Activated CD8-positive, alpha-beta memory T cell treated with anti-CD3 and anti-CD28 coated beads, Interleukin-2, amount 50 U/mL, for 24 hours (primary cell): Measurements from ENCODE around the gene LBHD2.
A peak's percentile ranks its signal among the peaks of the same experiment; 100 is the strongest.

Experiments
- DNase-seq: peaks from one replicate; pipeline ENCODE4 v3.0.0-alpha.2; 2020; ENCODE audit errors: extremely low read depth

LBHD2 gene

DNA sequence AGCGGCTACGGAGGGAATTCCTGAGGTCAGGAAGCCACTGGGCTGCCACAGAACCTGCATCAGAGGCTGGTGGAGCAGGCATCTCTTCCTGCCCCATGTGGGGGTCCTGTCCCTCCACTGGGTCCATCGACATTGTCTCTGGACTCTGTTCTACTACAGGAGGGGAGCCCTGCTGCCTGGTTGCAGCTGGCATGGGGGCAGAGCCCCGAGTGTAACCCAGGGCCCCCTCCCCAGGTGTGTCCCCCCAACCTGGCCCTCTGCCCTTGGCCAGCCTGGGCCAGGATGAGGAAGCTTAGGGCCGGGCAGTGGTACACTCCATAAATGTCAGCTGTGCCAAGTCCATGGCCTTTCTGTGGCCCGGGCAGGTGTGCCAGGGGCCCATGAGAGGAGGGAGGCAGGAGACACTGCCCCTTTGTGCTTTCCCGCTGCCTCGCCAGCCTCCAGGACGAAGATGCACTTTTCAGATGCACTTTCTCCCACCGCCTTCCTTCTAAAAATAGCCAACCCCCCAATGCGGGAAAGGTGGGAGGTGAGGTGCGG, 6.5 kb downstream of the LBHD2 start:
- no peak for DNase-seq

DNA sequence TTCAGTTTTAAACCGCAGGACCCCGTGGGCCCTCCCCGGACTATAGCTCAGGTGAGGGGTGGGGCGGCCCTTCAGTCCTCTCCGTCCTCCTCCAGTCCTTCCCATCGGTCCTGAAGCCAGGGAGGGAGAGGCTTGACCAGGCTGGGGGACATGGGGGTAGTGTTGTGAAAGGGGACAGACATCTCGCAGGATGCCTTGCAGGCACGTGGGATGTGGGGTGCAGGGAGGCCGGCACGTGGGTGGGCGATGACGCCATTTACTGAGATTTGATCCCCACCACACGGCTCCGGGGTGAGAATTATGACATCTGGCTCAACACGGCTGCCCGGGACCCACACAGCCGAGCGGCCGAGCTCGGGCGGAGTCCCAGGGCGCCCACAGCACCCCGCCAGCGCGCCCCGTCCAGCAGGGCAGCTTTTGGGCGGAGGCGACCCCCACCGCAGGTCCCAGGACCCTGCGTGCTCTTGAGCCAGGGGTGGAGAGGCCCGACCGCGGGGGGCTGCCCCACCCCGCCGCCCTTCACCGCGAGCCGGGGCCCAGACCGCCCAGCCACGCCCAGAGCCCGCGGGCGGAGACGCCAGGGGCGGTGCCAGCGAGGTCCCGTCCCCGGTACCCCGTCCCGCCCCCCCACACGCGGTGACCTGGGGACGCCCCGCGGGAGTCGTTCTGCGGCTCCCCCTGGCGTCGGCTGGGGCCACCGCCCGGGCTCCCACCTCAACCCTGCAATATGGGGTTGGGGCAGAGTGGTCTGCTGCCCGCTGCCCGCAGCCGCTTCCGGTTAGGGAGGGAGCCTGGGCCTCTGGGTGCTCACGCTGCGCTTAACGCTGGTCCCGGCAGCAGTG, 7.3 kb downstream of the LBHD2 start:
- DNase-seq: peak; percentile 50

DNA sequence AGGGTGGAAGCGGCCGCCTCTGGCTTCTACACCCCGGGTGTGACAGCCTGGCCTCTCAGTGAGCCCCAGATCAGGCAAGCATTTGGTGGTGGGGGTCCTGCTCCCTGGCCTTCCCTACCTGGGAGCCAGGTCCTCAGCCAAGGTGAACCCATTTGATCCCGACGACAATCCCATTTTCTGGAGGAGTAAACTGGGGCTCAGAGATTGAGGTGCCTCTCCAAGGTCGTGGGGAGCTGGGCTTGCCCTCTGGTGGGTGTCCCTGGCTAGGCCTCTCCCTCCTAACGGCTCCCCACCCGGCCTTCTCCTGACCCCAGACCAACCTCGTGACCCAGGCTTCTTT, 7.8 kb downstream of the LBHD2 start:
- DNase-seq: no peak

DNA sequence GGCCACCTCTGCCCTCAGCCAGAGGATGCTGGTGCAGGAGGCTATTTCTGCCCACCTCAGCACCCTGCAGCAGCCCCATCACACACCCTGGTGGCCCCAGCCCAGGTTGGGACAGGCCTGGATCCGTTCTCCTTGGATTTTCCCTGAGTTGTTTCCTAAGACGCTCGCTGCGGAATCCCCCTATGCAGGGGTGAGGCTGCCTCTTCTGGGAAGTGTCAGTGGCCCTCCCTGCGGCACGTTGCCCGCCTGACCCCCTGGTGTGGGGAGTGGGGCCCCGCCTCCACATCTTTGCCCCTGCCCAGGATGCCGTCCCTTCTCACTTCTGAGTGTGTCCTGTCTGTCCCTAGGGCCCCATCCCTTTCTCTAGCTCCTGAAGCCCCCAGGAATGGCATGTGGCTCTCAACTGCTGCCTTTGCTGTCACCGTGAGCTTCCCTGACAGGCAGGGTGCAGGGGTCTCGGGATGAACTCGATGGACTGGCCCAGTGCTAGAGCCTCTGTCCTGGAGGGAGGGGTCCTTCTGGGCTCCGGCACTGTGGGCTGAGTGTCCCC, 9.9 kb downstream of the LBHD2 start:
- DNase-seq: no peak

DNA sequence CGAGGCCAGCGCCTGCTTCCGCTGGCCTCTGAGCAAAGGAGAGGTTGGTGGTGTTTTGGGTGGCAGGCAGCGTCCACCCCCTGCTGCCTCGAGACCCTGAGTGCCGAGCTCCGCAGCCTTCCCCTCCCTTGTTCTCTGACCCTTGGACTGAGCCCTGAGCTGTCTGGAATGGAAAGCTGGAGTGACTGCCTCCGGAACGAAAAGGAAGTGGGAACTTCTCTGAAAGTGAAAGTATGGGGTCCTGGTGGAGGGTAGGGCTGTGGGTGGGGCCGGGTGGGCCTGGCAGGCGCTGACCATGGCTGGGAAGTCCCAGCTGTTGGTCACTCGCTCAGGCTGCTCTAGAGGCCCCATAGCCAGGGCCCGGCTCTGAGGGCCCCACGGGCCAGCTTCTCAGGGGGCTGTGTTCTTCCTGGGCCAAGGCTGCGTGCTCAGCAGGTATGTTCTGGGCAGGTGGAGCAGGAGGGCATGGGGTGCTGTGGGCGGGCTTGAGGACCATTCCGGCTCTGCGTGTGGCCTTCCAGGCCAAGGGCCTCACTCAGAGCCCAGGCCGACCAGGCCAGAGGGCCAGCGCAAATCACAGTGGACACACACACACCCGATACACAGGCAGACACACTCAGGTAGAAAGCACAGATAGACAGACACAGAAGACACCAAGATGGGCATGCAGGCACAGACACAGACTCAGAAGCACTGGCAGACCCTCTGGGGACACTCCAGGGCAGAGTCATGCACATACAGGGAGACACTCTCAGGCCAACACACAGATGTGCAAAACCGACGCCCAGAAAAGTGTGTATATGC, 10.6 kb downstream of the LBHD2 start, which contains the start of gene EXOC3L4:
Gene EXOC3L4, plus strand, starts transcription at position 320 of the 804 bp plus-strand sequence. CDS start 5,495 bp downstream, outside the sequence.
- DNase-seq: no peak

DNA sequence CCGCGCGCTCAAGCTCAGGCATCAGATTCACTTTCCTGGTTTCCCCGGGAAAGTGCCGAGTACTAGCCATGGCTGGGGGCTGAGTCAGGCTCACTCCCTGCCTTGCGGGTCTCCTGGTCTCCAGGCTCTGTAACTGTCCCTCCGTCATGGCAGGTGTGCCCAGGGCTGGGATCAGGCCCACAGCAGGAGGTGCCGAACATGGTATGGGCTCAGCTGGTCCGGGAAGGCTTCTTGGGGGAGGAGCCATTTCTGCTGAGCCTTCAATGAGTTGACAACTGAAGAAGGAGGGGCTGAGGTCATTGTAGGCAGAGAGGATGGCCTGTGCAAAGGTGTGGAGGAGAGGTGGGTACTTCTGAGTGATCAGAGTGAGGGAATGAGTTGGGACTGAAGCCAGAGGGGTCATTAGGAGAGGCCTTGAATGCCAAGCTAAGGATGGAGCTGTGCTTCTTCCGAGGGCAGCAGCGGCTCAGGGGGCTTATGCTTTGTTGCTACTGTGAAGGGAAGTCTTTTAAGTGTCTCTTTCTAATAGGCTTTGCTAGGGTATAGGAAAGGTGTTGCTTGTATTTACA, 11.3 kb downstream of the LBHD2 start:
- no peak for DNase-seq

DNA sequence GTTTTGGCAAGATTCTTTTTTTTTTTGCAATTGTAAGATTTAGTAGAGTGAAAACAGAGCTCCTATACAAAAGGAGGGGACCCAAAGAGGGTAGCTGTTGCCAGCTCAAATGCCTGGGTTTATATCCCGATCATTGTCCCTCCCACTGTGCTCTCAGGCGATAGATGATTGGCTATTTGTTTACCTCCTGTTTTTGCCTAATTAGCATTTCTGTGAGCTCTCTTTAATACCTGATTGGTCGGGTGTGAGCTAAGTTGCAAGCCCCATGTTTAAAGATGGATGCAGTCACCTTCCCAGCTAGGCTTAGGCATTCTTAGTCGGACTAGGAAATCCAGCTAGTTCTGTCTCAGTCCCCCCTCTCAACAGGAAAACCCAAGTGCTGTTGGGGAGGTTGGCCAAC, 12.4 kb downstream of the LBHD2 start:
- DNase-seq: no peak

DNA sequence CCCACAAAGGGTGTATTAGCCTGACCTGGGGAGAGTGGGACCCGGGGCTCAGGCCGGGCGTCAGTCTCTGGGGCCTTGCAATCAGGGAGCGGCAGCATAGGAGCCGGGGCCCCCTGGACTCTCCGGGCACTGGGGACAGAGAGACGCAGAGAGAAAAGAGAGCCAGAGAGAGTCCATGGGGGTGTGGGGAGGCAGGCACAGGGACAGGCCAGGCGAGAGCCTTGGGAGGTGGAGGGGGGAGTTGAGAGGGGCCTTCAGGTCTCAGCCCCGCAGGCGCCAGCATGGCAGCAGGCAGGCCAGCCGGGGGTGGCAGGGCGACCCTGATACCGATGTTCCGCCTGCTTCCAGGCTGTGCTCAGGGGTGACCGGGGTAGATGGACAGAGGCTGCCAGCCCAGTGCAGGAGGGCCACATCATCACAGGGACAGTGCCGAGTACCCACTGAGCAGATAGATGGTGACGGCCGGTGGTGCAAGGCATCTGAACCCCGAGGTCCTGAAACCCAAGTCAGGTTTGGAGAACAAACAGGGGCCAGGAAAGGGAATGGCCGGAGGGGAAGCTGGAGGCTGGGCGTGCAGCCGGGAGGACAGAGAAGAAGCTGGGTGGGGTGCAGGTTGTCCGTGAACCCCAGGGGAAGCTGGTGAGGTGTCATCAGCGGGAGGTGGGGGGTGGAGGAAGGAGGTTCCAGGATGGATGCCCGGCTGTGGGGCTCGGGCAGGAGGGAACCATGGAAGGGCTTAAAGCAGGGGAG, 13.4 kb downstream of the LBHD2 start:
- no peak for DNase-seq

DNA sequence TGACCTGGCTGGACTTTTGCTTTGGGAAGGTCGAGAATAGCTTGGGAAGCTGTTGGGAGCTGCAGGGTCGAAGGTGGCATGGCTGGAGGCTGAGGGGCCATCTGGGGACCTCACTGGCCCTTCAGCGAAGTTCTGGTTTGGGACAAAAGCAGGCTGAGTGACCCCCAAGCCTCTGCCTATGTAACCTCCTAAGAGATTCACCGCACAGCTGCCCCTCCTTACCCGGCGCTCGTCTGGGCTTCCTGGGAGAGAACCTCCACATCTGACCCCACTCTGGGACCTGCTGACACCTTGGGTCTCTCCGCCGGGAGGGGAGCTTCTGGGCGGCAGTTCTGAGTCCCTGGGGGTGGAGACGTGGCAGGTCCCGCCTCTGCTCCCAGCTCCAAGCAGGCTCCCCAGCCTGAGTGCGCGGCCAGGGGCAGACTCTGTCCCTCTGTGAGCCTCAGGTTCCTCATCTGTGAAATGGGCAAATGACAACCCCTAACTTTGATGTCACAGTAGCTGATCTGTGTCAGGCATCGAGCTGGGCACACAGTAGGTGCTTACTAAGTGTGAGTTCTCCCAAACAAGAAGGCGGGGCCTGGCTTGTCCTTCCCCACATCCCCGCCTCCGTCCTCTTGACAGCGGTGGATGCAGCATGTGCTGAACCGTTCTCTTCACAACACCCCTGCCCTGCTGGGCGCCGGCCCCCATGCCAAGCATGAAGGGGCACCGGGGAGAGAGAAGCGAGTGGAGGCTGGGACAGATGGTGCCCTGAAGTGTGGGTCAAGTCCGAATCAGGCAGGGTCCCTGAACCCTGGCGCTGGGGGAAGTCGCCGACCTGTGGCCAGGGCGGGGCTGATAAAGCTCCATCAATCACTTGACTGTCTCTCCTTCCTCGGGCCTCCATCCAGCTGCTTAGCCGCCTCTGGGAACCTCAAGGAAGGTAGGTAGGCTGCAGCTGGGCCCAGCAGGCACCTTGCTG, 14.3 kb downstream of the LBHD2 start:
- DNase-seq: no peak

DNA sequence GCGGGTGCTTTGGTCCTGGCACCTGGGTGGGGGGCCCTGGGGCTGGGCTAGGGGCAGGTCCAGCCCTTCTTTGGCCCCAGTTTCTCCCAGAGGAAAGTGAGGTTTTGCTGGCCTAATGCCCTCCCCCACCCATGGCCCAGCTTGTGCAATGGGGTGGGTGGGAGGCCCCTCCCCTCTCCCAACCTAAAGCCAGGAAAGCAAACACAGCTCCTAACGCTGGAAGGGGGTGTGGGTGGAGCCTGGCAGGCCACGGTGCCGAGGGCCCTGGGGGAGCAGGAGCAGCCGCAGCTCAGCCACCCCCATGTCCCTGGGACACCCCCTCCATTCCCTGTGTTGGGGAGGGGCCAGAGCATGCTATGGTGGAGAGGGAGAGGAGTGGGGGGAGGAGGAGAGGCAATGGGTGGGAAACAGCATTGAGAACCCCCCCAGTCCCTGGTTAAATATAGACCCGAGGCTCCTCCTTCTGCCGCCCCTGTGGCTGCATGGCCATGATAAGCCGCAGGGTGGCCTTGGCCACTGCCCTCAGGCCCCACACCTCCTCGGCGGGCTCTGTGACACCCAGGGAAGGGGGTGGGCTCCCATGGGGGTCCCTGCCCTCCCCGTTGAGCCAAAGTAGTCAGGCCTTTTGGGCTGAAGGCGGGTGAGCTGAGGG, 15.2 kb downstream of the LBHD2 start:
- no peak for DNase-seq

DNA sequence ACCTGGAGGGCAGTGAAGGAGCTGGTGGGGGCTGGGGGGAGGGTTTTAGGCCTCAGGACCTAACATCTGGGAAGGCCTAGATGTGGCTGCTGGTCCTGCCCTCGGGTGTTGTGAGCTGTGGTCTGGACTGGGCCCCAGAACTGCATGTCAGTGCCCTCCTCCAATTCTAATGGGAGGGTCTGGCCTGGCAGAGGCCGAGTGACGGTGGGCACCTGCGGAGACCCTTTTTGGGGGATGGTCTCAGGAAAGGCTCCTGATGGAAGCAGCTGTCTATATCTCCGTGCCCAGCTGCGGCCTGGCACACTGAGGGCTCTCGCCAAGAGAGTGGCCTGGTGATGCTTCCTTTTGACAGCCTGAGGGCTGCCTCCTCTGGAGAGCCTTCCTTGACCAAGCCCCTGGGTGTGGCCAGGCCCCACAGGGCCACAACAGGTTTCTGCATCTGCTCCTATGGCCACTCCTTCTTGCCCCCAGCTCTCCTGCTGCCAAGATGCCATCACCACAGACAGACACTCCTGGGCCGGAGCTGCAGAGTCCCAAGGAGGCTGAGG, 15.8 kb downstream of the LBHD2 start:
- DNase-seq: no peak

DNA sequence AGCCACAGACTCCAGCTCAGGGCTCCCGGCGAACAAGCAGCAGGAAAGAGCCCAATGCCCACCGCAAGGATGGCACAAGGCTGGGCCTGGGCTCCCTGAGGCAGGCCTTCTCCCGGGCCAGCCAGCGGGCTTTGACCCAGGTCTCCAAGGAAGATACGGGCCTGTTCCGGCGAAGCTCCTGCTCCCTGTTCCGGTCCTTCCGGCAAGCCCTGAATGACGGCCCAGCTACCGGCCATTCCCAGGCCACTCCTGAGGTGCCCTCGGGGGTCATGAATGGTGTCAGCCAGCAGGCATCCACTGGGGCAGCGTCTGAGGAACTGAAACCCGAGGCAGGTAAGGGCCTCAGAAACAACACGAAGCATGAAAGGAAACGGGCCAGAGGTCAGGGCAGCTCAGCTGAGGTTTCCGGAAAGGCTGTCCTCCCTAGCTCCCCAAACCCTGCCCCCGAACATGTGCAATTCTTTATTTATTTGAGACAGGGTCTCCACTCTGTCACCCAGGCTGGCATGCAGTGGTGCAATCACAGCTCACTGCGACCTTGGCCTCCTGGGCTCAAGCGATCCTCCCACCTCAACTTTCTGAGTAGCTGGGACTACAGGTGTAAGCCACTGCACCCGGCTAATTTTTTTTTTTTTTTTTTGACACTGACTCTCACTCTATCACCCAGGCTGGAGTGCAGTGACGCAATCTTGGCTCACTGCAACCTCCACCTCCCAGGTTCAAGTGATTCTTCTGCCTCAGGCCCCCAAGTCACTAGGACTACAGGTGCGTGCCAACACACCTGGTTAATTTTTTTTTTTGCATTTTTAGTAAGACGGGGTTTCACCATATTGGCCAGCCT, 16.5 kb downstream of the LBHD2 start:
- DNase-seq: no peak

DNA sequence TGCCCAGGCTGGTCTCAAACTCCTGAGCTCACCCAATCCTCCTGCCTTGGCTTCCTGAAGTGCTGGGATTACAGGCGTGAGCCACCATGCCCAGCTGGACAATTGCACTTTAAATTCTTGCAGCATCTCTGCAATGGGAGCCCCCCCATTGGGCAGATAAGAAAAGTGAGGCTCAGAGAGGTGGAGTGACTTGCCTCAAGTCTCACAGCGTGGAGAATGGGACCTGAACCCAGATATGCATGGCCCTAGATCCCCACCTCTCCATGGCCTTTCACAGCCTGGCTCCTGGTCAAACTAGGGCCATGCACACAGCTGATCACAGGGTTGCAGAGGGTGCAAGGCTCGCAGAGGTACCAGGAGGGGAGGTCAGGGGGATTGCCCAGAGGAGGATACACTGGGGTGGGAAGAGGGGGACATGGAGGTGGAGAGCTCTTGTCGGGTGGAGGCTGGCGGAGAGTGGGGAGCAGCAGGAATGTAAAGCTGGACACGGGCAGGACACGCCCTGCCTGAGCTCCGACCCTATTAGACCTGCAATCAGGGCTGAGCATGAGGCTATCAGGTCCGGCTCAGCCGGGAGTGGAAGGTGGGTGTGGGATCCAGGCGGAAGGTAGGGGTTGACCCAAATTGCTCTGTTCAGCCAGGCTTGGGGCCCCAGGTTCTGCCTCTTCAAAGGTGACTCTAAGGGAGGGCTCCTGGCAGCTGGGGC, 17.4 kb downstream of the LBHD2 start:
- no peak for DNase-seq

DNA sequence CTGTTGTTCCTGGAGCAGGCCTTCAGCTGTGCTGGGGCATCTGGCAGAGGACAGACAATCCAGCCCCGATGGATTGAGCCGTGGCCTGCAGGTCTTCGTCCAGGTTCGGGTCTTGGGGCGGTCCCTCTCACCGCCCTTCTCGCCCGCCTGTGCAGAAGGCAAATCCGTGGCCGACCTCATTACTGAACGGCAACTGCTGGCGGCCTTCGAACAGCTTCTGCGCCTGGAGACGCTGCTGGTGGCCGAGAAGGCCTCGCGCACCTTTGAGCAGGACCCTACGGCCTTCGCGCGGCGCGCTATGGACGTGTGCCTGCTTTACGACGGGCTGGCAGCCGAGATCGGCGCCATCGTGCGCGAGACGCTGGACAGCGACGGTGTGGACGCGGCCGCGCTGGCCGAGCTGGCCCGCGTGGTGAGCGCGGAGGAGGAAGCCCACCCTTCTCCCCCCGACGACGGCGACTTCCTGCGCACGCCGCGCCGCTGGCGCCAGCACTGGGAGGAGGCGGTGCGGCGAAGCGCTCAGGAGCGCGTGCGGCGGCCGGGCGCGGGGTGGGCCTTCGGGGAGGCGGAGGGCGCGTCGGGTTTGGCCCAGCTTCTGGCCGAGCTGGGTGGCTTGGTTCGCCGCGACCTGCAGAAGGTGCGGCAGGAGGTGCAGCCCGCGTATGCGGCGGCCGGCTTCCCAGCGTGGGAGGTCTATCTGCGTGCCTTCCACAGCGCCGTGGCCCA, 18.1 kb downstream of the LBHD2 start:
- DNase-seq: no peak

DNA sequence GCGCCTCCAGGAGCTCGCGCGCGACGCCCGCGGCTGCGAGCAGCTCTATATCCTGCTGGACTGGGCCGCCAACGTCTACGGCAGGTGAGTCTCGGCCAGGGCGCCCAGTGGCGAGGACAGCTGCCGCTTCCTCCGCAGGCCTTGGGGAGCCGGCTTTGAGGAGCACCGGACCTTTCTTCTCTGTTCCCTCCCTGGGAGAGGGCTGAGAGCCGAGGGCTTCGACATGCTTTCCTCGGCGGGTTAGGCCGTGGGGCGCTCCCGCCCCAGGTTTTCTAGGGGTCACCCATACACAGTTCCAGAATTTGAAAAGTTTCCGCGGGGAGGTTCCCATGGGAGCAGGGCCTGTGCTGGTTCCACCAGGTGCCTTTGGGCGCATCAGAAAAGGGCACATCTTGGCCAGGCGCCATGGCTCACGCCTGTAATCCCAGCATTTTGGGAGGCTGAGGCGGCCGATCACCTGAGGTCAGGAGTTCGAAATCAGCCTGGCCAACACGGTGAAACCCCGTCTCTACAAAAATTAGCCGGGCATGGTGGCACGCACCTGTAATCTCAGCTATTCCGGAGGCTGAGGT, 18.8 kb downstream of the LBHD2 start:
- DNase-seq: no peak

DNA sequence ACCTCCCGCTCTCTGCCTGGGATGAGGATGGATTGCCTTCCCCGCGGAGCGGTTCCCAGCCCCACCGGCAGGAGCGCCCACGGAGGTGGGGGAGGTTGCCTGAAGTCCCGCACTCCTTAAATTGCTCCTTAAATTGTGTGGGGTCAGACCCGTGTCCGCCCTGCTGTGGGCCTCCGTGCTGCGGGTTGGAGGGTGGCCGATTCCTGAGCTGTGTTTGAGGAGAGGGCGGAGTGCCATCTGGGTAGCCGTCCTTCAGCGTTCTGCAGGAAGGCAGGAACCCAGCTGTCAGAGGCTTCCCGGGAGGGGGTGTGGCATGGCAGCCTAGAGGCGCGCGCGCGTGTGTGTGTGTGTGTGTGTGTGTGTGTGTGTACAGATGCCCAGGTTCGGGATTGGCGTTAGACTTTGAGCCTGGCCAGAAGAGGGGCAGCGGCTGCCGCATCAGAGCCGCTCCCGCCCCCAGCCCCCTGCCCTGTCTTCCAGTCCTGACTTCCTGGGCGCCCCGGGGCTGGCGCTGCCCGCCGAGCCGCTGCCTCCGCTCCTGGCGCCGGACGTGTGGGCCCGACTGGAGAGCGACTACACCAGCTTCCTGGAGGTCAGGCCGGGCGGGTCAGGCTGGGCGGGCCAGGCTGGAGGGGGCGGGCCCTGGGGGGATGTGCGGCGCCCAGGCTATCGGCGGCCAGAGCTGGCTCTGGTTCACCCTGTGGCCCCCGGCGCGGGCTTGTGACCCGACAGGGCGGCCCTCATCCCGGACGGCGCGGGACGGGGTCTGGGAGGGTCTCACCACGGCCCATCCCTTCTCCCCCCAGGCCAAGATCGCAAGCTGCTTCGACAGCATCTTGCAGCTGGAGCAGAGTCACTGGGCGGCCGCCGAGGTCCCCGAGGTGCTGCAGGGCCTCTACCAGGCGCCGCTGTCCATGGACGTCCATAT, 19.7 kb downstream of the LBHD2 start:
- no peak for DNase-seq
